SH-SY5Y (cell line): Measurements from ENCODE around the gene MRPL20.

Experiments
- GATA2 ChIP-seq: IDR thresholded peaks from 2 replicates; pipeline ENCODE4 v1.6.1; 2011; ENCODE audit warnings: mild to moderate bottlenecking, low read depth, low read length
- GATA3 ChIP-seq: IDR thresholded peaks from 2 replicates; pipeline ENCODE4 v1.6.1; 2011; ENCODE audit warnings: low read depth, mild to moderate bottlenecking, low read length, moderate library complexity

MRPL20 gene

DNA sequence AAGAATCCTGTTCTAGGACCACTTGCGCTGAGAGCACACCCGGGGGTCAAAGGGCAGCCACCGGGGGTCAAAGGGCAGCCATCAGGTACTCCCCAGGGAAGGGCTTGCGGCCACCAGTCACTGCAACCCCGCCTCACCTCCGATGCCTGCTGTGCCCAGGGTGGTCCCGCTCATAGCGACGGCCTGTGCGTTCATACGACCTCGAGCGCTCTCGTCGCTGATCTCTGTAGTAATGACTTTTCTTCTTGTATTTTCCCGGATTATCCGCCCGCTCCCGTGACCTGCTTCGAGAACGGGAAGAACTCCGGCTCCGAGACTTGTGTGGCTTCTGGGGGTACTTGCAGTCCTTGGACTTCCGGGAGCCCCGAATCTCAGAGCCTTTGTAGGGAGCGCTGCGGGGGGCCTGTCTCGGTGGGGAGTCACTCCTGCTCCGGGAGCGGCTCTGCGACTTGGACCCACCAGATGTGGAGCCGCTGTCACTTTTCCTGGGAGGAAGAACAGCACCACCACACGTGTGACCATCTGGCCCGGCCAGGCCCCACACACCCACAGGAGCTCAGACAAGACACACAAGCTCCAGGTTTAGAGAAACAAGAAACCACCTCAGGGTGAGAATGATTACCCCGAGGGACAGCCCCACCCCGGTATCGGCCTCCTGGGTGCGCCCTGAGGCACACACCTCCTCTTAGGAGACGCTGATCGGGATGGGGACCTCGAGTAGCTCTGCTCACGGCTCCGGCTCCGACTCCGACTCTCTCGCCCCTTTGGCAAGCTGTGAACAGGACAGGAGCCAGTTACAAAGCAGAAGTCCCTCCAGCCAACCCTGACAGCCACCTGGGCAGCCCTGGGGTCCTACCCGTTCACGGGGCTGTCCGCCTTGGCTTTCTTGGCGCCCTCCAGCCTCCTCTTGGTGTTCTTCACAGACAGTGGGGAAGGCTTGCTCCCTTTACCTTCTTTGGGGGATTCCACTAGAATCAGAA is 19.7 kb downstream of the MRPL20 start:
- TF ChIP-seq GATA2 (no peak), GATA3 (no peak)

DNA sequence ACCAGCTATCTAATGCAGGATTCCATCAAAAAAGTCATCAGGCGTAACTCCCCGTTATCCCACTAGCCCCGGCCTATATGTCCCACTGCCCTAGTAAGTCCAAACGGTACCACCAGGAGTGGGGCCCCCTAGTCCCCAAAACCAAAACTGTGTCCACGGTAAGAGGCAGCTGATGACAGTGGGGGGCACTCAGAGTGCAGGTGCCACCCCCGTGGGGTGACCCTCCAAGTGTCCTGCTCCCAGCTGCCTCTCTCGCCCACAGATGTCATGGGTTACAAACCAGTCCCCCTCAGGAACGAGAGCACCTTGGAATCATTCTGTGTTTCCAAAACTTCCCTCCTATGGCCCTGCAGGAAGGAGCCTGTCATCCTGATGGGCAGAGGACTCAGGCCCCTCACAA is 21.2 kb downstream of the MRPL20 start:
- TF ChIP-seq GATA2, result no peak
- no peak for TF ChIP-seq GATA3

DNA sequence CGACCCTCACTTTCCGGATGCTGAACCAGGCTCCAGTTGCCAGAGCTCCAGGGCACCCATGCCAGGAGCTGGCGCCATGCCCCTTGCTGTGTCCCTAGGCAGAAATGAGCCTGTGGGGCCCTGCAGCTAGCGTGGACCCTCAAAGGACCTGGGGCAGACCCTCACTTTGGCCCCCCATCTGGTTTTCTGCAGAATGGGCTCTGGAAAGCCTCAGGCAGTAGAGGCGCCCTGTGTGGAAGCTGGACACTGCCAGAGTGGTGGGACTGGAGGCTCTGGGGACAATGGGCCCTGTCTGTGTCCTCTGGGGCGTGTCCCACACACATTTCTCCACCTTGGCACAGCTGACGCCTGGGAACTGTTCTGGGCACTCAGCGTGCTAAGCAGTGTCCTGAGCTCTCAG is 25.8 kb downstream of the MRPL20 start:
- TF ChIP-seq GATA2, result no peak
- TF ChIP-seq GATA3, result no peak

DNA sequence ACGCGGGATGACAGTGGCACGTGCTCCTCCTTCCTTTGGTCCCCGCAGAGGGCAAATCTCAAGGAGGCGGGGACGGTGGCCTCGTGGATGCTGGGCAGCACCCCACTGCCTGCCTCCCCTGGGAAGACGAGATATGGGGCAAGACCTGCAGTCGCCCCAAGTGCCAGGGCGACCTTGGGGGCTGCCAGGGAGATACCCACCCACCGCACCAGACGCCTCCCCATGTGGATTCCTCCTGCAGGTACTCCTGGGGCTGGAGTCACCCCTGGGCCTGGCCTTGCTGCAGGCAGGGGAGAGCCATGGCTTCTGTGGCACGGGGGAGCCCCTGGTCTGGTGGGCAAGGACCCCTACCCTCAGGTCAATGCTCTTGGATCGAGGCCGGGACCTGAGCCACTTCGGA is 26.2 kb downstream of the MRPL20 start:
- TF ChIP-seq GATA2, result no peak
- TF ChIP-seq GATA3, result no peak

DNA sequence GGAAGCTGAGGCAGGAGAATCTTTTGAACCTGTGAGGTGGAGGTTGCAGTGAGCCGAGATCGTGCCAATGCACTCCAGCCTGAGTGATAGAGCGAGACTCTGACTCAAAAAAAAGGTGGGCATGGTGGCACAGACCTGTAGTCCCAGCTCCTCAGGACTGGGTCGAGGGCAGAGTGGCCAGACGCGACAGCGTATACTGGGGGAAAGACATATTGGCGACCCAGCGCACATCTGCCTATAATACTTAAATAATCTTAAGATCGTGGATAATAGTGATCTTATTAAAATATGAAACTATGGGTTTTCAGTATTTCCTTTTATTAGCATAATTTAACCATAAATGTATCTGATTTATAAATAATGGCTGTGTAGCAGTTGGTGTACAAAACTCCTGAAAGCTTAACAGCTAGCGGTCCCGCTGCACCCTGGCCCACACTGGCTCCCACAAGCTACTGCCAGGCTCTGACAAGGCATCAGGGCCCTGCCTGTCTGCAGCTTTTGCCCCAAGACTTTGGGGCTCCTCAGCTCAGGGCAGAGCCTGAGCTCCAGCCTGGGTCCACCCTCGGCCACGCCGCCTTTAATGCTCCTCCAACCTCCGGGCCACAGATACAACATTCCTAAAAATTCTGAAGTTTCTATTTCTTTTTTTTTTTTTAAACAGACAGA is 29.4 kb downstream of the MRPL20 start:
- no peak for TF ChIP-seq GATA2

DNA sequence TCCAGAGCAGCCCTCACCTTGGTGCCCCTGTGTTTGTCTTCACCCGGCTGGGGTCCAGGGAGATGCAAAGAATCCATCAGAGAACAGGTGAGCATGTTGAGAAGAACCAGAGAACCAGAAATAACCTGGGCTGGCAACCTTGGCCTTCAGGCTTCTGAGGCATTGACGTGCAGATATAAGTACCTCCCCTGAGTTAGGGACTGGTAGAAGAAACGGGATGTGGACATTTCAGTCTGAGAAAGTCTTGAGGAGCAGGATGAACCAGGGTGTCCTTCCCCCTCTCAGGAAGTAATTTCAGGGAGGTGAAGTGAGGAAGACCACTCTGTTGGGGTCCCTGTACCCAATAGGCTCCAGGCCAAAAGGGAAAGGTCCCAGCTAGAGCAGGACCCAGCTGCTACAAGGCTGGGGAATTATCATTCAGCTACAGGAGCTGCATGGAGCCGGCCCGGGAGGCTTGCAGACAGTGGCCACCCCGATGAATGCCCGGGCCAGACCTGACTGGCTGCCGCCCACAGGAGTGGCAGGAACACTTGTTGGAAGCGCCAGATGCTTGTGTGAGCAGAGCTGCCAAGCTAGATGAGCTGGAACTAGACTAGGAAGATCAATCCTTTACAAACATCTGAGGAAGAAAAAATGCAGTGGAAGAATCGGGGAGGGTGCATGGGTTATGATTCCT is 30.4 kb downstream of the MRPL20 start:
- TF ChIP-seq GATA2, result no peak
- TF ChIP-seq GATA3, result no peak

DNA sequence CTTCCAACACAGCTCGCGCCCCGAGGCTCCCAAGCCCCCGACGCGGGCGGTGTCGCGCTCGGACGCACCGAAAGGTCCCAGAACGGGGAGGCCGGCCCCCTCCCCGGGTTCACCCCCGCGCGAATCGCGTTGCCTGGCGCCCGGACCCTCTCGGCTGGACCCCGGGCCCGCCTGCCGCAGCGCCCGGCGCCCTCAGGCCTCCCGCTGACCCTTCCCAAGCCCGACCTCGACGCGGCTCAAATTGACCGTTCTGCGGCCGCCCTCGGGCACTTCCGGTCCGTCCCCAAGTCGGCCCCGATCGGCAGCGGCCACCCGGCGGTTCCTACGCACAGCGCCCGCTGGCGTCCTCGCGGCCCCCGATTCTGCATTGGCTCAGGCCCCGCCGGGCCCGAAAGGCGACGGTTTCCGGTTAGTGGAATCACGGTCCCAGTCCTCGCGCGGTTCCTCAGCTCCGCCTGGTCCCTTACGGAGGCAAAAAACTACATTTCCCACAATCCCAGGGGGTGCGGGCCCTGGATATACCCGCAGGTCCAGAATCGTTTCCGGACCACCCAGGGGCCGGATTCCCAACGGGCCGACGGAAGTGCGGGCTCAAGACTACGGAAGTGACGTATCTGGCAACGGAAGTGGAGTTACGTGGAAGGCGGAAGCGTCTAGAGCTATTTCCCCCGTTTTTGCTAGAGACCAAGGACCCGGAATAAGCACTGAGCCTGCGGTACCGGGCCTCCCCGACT is 32.0 kb downstream of the MRPL20 start, which contains the start of gene AURKAIP1:
Gene AURKAIP1 (minus strand): TSS at position 279 of the 734 bp plus-strand sequence. CDS start 451 bp downstream, outside the sequence.
- no peak for TF ChIP-seq GATA2
- no peak for TF ChIP-seq GATA3

DNA sequence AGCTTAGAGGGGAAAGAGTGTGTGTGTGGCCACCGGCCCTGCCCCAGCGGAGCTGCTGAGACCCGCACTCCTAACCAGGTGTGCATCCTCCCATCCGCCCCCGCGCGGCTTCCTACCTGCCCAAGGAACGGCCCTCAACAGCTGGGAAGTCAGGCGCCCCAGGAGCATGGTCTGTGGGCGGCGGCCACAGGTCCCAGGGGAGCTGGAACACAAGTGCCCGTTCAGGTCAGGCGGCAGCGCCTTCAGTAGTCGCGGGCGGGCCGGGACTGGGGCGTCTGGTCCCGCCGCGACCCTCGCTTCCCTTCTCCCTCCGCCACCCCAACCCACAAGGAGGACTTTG is 32.5 kb downstream of the MRPL20 start:
- TF ChIP-seq GATA2 (no peak), GATA3 (no peak)

DNA sequence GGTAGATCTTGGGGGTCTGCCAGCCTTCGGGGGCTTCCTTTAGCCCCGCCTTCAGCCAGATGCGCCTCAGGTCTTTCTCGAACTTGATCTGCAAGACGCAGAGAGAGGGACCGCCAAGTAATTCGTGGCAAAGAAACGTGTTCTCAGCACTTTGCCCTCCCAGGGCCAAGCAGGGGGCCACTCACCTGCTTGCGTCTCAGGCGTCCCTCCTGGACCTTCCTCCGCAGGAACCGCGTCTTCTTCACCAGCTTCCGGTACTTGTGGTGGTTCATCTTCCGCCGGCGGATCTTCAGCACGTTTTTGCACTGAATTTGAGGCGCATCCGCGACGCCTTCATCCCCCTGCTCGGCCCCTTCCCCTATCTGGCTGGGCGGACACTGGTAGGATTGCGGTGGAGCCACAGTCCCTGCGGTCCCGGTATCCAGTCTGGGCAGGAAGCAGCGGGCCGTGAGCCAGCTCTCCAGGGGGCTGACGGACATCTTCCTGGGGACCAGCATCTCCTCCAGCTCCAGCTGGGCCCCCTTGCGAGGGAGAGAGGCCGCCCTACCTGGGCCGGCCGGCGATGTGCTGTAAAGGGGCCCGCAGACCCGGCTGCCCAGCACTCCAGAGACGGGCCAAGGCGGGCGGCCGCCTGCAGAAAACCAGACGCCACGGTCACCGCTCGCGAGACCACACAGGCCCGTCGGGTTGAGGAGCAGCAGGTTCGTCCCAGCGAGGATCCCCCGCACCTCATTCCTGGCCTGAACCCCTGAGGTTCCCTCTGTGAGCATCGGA is 33.1 kb downstream of the MRPL20 start:
- no peak for TF ChIP-seq GATA2
- TF ChIP-seq GATA3, result no peak

DNA sequence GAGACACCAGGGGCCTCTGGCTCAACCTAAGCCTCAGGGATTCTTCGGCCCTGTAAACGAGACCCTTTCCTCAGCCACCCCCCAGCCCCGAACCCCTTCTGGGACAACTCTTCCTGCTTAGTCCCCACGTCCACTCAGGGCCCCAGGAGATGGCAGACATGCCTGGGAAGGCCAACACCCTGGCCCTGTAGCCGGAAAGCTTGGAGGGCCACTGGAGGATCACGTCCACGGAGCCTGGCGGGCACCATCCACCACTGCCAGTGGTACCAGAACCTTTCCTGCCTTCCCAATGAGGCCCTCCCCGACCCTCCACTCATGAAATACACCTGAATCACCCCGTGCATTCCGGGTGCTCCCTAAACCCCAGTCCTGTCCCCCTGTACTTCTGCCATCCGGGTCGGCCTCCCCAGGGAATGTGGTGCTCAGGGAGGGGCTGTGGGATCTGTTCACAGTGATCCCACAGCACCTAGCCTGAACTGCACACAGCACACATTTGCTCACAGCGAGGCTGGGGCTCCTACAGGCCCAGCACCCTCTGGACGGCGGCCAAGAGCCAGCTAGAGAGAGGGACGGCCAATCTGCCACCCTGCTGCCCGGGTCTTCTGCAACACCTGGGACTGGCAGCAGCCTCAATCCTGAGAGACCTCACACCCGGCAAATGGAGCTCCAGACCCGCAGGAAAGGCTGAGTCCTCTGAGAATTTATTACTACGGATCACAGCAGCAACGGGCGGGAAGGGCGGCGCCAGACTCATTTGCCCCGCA is 33.9 kb downstream of the MRPL20 start:
- no peak for TF ChIP-seq GATA3
- TF ChIP-seq GATA2, result no peak

DNA sequence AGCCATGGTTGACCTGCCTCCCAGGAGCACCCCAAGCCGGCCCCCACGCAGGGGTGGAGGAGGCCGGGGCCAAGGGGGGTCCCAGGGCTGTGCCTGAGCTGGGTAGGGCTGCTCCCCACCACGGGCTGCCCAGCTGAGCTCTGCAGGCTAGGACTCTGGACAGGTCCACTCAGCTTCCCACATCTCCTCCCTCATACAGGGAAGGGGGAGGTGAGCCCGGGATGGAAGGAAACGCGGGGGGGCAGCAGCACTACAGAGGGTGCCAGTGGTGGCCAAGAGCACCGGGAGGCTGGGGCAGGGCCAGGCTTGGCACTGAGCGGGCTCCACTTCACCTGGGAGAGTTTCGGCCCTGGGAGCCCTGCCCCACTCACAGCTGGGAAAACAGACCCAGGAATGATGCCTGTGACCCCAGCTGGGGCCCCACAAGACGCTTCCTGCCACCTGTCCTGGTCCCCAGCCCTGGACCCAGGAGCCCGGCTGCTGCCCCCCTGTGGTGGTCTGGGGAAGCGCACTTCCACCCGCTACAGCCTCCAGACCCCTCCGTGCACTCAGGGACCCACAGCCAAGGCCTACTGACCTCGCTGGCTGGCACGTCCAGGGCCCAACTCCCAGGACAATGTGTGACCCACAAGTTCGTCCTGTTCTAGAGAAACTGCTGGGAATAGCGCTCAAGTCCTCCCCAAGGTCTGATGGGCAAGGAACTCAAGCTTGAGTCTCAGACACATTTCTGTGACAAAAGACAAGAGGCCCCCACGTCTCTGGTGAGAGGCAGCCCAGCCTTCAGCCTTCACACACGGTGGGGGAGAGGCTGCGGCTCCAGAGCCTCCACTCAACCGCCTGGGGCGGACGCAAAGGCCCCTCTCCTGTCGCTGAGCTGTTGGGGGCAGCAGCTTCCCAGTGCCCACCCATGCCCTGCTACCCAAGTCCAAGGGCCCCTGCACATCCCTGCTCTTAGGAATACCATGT is 35.1 kb downstream of the MRPL20 start:
- TF ChIP-seq GATA2 (no peak), GATA3 (no peak)
